Epithelial cell of proximal tubule (primary cell): ENCODE measurements around the gene SFN. TPM values are rescaled to one million over a fixed set of nuclear protein-coding genes. Genes with fewer than 3 reads are reported as not detected.
A peak's percentile ranks its signal among the peaks of the same experiment; 100 is the strongest.

Source experiments
- DNase-seq: peaks from one replicate; pipeline ENCODE4 v3.0.0-alpha.2; 2011; ENCODE audit warnings: low read depth
- H3K4me3 ChIP-seq: 2 replicates; pipeline ENCODE4 v1.5.1; 2011; ENCODE audit warnings: low read depth, mild to moderate bottlenecking, low read length
- total RNA-seq: library from RNA; depleted of rRNA; stranded (reverse); fragments of >200 nt; gene quantifications from 2 replicates; pipeline ENCODE4 v1.2.3, GENCODE V29; 2015
- TF ChIP-seq, protein P1 (sequence below): conservative IDR thresholded peaks from 2 replicates; pipeline ENCODE4 v1.5.1; 2012; ENCODE audit warnings: low read depth, mild to moderate bottlenecking, low read length

The SFN gene
- total RNA-seq, 1 donor from 2014 or later: 239 TPM

GRCh38 chr1:26900001-26900814, 37.3 kb downstream of the SFN start, which contains the start of gene GPATCH3:
Gene GPATCH3, minus strand, starts transcription at chr1:26900467. Its CDS starts 25 bp downstream, at chr1:26900442.
- peak; percentile 75 for DNase-seq
- TF ChIP-seq, protein P1, sequence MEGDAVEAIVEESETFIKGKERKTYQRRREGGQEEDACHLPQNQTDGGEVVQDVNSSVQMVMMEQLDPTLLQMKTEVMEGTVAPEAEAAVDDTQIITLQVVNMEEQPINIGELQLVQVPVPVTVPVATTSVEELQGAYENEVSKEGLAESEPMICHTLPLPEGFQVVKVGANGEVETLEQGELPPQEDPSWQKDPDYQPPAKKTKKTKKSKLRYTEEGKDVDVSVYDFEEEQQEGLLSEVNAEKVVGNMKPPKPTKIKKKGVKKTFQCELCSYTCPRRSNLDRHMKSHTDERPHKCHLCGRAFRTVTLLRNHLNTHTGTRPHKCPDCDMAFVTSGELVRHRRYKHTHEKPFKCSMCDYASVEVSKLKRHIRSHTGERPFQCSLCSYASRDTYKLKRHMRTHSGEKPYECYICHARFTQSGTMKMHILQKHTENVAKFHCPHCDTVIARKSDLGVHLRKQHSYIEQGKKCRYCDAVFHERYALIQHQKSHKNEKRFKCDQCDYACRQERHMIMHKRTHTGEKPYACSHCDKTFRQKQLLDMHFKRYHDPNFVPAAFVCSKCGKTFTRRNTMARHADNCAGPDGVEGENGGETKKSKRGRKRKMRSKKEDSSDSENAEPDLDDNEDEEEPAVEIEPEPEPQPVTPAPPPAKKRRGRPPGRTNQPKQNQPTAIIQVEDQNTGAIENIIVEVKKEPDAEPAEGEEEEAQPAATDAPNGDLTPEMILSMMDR: no peak
- H3K4me3 ChIP-seq: peak within 1 kb of the TSS; percentile 69

- no peak for DNase-seq
- H3K4me3 ChIP-seq: peak overlapping the region; percentile 69
- TF ChIP-seq, protein P1: no peak
These were observed 38.0 kb downstream of the SFN start for GRCh38 chr1:26900815-26901511.

- no peak overlapping the region for H3K4me3 ChIP-seq
- peak; percentile 93 for DNase-seq
- TF ChIP-seq, protein P1: no peak
These were observed 44.3 kb downstream of the SFN start for GRCh38 chr1:26907071-26907917.

- TF ChIP-seq, protein P1: no peak
- H3K4me3 ChIP-seq: no peak overlapping the region
- DNase-seq: no peak
These were observed 47.0 kb downstream of the SFN start for GRCh38 chr1:26909951-26910342.

DNA sequence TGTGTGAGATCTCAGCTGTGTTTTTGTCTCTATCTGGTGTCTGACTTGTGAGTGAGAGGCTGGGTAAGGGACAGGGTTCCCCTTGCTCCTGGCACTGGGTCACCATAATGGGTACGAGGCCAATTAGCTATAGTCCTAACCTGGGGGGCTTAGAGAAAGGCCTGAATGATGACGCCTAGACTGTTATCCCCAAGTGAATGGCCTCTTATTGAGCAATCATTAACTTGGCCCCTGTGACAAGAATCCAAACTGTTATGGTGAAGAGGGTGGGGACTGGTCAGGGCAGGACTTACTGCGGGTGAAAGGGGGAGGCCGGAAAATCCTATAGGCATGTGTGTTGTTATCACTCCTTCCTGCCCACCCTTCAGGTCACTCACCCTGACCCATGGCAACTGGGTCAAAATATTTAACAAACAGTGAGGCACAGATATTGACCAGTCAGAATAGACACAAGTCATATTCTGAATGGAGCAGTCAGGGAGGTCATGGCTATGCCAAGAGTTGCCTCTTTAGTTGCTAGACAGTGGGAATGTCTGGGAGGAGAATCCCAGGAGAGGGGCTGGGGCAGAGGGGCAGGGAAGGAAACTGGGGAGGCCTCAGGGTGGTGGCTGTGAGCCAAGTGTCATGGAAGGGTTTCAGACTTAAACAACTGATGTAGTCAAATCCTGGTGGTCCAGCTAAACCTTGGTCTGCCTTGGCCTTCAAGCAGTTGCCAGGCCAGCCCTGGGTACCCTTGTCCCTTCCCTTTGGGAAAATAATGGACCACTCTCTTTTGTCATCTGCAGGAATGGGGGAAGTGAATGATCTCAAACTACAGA, 47.6 kb downstream of the SFN start:
- DNase-seq: no peak
- TF ChIP-seq, protein P1: no peak
- H3K4me3 ChIP-seq: no peak overlapping the region

GRCh38 chr1:26911399-26912146, 48.6 kb downstream of the SFN start:
- TF ChIP-seq, protein P1: no peak
- DNase-seq: no peak
- H3K4me3 ChIP-seq: no peak overlapping the region
